ENCODE data around the gene VARS1.

Gene VARS1

DNA sequence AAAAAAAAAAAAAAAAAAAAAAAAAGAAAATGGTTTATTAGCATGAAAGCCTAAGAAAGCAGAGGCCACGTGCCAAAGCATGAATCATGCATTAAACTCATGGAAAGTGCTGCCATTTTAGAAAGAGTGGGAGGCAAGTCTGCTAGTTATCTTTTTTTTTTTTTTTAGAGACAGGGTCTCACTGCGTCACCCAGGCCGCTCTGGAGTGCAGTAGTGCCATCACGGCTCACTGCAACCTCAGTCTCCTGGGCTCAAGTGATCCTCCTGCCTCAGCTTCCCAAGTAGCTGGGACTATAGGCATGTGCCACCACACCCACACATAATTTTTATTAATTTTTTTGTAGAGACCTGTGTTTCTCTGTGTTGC, 23.6 kb downstream of the VARS1 start:
- DNase-seq (ENCODE audit: low spot score), result no peak

DNA sequence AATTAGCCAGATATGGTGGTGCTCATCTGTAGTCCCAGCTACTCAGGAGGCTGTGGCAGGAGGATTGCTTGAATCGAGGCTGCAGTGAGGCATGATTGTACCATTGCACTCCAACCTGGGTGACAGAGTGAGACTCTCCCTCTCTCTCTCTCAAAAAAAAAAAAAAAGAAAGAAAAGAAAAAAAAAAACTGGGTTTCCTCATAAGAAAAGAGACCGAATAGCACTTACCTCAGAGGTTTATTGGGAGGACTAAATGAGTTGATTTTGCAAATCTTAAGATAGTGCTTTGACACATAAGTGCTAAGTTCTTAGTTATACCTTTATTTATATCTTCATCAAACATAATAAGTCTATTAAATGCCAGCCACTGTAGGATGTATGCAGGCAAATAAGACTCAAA, 24.7 kb downstream of the VARS1 start:
- DNase-seq (ENCODE audit: low spot score), result no peak

DNA sequence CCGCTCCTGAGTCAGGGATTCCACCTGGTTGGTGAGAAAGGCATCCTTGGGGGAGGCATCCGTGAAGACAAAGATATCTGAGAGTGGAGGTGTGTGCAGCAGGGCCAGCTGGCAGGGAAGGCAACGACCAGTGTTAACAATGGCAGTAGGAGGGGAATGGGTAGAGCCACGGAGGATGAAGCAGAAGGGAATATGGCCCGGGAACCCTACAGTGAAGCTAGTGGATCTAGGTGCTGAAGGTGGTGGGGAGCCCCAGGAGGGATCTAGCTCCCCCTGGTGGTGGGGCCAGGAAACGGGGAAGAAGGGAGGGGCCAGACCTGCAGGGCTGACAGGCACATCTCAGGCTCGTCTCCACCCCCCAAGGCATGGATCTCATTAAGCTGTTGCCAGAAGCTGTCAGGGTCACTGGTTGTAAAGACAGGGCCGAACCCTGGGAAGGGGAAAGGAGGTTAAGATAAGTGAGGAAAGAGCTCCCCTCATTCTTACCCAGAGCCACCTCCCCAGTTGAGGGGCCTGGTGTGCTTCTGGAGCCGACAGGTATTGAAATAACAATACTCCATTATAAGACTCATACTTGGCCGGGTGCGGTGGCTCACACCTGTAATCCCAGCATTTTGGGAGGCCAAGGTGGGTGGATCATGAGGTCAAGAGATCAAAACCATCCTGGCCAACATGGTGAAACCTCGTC, 25.7 kb downstream of the VARS1 start:
- DNase-seq (ENCODE audit: low spot score), result peak; percentile 93

DNA sequence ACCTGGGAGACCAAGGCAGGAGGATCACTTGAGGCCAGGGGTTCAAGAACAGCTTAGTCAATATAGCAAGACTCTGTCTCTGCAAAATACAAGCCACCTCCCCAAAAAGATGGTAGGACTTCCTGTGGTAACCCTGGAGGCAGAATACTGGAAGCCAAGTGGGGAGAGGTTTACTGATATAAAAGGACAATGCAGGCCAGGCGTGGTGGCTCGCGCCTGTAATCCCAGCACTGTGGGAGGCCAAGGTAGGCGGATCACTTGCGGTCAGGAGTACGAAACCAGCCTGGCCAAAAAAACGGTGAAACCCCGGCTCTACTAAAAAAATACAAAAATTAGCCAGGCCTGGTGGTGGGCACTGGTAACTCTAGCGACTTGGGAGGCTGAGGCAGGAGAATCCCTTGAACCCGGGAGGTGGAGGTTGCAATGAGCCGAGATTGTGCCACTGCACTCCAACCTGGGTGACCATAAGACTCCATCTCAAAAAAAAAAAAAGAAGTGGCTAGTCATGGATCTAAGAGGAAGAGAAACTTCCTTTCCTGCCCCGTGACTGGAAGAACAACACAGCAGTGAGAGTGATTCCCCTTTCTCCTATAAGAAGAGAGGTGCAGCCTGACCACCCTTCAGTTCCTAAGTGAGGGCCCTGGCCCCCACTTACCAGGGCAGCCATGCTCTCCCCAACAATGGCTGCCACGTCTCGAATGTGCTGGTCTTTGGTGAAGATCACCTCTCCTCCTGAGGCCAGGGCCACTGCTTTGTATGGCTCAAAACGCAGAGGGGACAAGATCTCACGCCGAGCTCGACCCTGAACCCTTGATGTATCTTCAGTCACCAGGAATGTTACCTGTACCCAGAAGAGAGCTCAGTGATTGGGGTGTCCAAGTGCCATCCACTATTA, 26.9 kb downstream of the VARS1 start:
- DNase-seq (ENCODE audit: low spot score), result no peak

DNA sequence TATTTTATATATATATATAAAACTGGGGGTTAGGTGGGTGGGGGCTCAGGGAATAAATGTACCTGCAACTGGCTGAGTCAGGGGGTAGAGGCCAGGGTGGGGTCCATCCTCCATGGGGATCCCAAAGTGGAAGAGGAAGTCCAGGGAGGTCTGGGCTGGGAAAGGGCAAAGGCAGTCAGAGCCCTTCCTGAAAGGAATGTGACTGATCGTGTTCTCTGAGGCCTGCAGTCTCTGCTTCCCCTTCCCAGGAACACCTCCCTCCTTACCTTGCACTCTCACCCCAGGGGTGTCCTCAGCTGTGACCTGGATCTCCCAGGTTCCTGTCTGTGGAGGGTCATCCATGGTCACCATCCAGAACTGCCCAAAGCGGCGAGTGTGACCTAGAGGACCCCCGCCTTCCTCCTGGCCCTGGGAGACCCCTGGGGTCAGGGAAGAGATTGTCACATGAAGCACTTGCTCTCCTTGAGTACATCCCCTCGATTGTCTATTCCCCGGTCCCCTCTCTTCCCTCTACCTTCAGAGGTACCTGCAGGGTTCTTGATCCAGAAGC, 28.4 kb downstream of the VARS1 start:
- no peak for DNase-seq (ENCODE audit: low spot score)

DNA sequence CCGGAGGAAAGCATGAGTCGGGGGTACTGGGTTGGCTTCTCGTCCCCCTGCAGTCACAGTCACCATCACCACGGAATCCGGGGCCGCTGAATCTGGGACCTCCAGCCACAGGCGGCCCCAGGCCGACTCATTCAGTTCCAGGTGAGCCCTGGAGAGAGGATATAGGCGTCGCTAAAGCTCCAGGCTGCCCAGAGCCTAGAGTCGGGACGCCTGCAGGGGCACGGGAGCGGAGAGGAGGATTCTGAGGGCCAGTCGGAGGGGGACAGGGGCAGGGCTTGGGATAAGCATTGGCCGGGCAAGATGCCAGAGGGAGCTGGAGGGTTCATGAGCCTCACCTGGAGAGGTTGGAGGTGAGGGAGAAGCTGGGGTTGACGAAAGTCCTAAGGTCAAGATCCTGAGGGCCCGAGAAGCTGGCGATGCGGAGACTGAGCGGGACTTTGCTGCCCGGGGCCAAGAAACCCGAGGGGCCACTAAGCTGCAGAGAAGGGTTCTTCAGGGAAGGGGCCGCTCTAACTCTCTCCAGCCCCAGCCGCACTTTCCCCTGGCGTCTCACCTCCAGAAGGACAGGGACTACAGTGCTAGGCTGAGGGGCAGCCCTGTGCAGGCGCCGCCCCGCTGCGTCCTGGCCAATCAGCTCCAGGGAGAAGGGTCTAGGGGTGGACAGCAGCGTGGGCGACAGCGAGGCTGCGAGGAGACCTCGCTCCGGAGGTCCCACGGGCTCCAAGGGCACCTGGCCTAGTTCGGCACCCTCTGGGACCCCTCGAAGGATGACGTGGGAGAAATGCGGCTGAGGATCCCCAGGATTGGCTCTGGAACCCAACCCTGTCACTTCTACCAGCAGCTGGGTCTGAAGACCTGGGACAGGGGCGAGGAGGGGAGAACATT, 29.4 kb downstream of the VARS1 start:
- DNase-seq (ENCODE audit: low spot score), result peak; percentile 88

DNA sequence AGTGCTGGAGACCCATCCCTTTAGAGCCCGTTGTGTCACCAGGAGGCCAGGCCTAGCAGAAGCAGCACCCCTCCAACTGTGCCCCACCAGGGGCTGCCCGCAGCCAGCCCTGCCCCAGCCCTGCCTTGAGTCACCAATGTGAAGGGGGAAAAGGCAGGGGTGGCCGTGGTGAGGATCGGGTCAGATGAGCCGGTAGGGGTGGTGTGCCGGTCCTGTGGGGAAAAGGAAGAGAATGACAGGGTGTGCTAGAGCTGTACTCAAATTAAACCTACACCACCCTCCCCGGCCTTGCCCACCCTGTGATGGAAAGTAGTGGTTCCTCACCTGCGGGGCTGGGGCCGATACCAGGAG, 30.0 kb downstream of the VARS1 start:
- no peak for DNase-seq (ENCODE audit: low spot score)

DNA sequence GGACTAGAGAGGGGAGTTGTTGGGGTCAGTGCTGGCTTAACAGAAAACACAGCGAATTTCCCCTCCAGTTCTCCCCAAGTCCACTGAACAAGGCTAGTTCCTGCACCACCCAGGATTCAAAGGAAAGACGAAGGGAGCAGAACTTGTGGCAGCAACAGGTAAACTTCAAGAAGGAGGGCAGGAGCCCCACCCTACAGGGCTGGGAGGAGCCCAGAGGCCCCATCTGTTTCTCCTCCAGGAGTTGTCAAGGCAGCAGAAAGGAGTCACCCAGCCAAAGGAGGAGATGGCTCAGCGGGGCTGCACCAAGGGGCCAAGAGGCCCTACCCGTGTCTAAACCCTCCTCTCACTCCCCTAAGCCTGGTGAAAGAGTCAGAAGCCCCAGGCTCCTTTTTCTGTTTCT, 31.4 kb downstream of the VARS1 start:
- no peak for DNase-seq (ENCODE audit: low spot score)

DNA sequence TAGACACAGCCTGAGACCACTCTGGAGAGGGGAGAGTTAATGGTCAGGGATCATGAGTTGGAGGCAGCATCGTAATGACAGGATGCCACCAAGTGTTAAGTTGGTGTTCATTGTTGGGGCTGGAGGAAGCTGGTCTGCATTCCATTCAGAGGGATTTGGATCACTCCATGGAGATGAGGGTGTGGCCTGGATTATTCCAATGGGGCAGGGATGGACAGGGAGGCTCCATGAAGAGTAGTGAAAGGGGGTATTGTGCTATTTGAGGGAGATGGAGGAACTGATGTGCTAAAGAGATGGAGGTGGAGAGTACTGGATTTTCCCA, 32.0 kb downstream of the VARS1 start:
- DNase-seq (ENCODE audit: low spot score), result peak; percentile 64

DNA sequence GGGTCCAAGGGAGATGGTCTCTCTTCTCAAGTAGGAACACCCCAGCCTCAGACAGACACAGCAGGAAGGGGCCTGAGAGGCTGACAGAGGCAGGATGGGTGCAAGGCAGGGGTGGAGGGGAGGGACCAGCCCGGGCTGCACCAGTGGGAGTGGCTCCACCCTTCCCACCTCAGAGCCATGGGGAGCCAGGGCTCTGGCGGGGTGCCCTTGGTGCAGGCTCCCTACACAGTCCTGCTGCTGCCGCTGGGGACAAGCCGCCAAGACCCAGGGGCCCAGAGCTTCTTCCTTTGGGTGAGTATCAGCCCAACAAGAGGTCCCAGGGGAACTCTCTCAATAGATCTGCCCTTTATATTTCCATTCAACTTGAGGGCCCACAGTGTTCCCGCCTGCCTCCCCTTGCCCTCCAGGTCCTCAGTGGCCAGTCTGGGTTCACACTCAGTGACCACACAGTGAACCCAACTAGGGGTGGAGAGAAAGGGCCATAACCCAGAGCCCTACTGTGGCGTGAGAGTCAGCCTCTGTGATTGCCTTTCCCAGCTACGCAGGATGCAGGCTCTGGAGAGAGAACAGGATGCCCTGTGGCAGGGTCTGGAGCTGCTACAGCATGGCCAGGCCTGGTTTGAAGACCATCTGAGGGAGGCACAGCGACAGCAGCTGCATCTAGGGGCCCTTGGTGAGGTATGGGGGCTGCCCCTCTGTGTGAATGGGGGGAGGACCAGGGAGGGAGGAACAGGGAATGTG, 32.5 kb downstream of the VARS1 start:
- no peak for DNase-seq (ENCODE audit: low spot score)

DNA sequence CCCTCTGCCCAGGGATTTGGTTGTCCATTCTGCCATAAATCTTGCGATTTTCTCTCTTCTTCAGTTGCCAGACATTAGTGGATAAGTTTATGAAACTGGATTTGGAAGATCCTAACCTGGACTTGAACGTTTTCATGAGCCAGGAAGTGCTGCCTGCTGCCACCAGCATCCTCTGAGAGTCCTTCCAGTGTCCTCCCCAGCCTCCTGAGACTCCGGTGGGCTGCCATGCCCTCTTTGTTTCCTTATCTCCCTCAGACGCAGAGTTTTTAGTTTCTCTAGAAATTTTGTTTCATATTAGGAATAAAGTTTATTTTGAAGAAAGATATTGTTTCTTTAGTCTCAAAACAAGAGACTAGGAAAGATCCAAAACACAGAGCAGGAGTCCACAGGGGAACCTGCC, 33.2 kb downstream of the VARS1 start, which contains the start of gene SAPCD1:
Gene SAPCD1, plus strand, starts transcription at position 301 of the 400 bp plus-strand sequence. CDS start 399 bp downstream, outside the sequence.
- no peak for DNase-seq (ENCODE audit: low spot score)

DNA sequence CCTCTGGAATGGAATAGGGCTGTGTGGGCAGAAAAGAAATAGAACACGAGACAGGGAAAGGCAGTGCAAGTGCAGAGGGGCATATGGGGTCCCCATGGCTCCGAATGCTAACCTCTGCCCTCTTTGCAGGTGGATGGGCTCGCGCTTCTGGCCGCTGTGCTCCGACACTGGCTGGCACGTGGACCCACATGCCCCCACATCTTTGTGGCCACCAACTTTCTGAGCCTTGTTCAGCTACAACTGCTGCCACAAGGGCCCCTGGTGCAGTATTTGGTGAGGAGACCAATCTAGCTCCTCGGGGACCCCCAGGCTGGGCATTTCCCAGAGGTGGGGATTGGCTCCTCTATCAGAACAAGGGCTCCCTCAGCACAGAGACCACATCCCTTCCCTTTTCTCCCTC, 34.2 kb downstream of the VARS1 start:
- DNase-seq (ENCODE audit: low spot score), result no peak

DNA sequence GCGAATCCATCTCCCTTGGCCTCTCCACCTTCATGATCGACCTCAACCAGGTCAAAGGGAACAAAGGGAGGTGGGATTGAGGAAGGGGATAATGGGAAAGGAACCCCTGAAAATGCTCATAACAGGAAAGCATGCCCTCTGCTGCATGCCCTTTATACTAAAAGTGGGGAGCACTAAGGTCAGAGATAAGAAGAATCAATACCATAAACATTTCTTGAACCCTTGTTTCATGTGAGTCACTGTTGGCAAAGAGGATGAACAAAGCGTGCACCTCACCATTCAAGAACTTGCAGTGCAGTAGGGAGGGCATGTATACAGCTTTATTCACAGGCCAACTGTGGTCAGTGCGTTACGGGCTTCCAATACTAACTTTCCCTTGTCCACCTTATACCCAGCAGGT, 34.8 kb downstream of the VARS1 start:
- DNase-seq (ENCODE audit: low spot score), result no peak

DNA sequence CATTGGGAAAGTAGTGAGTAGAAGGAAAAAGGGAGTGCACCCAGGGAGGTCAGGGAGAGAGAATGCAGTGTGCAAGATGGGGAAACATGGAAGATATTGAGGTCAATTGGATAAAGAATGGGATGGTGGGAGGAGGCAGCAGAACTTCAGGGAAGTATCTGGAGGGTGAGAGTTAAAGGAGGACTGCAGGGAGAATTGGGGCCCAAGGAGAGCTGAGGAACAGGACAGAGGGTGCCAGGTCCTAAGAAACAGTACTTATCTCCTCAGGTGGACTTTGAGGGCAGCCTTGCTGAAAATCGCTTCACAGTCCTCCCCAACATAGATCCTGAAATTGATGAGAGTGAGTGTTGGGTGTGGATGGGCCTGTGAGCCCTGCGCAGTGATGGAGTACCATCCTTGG, 37.3 kb downstream of the VARS1 start:
- DNase-seq (ENCODE audit: low spot score), result no peak

DNA sequence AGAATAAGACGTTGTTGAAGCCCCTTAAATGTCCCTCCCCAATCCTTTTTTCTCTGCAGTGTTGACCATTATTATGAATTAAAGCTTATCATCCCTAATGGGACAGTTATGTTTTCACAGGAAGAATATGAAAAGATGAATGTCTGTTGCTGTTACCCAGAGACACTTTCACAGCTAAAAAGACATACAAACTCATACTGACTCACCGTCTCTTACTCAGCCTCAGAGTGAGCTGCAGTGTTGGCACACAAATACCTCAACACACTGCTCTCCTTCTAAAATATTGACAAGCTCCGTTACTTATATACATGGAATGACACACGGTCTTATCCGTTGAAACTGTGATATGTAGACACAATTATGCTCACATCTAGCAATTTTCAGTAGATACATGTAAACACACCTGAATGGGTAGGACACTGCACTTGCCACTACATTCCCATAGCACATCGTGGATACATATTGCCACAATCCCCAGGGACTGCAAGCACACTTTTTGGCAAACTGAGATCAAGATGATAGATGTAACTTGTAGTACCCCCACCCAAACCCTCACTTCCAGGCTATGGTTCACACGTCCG, 42.7 kb downstream of the VARS1 start:
- no peak for DNase-seq (ENCODE audit: low spot score)

DNA sequence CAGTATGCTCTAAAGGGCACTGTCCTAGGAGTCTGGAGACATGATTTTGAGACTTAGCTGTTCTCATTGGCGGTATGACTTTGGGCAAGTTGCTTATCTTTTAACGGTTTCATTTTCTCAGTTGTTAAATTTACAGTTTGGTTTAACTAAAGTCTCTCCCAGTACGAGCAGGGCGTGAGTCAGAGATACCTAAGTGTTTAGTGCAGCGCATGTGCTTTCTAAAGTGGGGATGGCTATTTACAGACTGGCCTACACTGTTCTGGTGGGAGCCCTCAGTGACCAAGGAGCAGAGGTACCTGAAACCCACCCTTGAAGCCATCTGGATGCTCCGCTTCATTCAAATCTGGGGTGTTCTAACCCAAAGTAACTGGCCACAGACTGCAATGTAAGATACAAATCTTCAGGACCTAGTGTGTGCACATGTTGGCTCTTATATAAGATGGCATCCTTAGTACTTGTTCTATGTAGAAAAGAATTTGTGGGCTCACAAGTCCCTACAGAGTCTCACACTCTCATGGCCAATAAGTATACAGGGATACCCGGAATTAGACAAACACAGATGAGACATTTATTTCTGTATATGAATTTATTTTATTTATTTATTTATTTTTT, 45.0 kb downstream of the VARS1 start:
- DNase-seq (ENCODE audit: low spot score), result no peak

DNA sequence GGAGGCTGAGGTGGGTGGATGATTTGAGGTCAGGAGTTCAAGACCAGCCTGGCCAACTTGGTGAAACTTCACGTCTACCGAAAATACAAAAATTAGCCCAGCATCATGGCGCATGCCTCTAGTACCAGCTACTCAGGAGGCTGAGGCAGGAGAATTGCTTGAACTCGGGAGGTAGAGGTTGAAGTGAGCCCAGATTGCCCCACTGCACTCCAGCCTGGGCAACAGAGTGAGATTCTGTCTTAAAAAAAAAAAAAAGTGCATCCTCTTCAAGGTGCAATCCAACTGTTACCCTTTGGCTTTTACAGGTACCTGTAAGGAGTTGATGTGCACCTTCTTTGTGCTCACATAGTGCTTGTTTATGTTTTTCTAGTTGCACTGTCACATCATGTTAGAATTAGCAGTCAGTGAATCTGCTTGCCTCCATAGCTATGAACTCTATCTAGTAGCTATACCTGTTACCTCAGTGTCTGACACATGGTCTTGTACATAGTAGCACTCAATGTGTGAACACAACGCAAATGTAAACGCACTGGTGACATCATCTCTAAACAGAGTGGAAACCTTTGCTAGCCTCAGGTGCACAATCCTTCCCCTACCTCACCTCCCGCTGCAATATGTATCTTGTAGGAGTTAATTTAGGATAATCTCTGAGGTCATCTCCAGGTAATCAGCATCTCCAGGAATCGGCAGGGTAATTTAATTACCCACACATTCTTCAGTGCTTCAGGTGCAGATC, 46.1 kb downstream of the VARS1 start:
- no peak for DNase-seq (ENCODE audit: low spot score)

Measured in iPS-NIHi11 (cell line).